ENCODE results near the gene SLC12A8. TPM values are rescaled to one million over a fixed set of nuclear protein-coding genes. Genes with fewer than 3 reads are reported as not detected.

The SLC12A8 gene
- total and polyA plus RNA-seq, 10 of the 15 experiments (the other 5 are each of a cell fraction or from before 2014, with no cell fraction given), result 2.5 to 71.6 (median 50.1) TPM

GRCh38 chr3:125087768-125088391 is 124.7 kb downstream of the SLC12A8 start:
- peaks cover 2% of the 10 kb centered on the region; the same call in 2 of the 3 replicates for H3K9me3 ChIP-seq (replicated peaks; ENCODE audit: control insufficient read depth, insufficient read depth, low read length)
- no peak overlapping the region for H3K27ac ChIP-seq (ENCODE audit: control insufficient read depth, insufficient read depth)
- WGBS (ENCODE audit: insufficient coverage, insufficient replicate concordance, low lambda C conversion rate, missing lambda C conversion rate), result 75% methylated on average over 6 of the region's 6 CpGs
- H3K4me3 ChIP-seq, result no peak overlapping the region
- in situ Hi-C loops (cut with MboI) (no loop called here), intact Hi-C loops (cut with micrococcal nuclease; ENCODE audit: unreplicated experiment) (no loop called here)
- H3K36me3 ChIP-seq (ENCODE audit: control insufficient read depth in 2 of 2, insufficient read depth in 2 of 2, low read length in 1 of 2), result peaks cover 3 to 29% of the 10 kb centered on the region in 2 experiments
- H3K27me3 ChIP-seq (replicated peaks in 1 of 2; ENCODE audit: control insufficient read depth in 2 of 2, insufficient read depth in 2 of 2, low read length in 1 of 2), result no peaks in the 10 kb centered on the region
- SMC1A ChIA-PET (ENCODE audit: uncharacterized antibody, unreplicated experiment), result no interaction called here
- H3K4me2 ChIP-seq (ENCODE audit: control insufficient read depth, insufficient read depth), result no peak overlapping the region
- H3K4me1 ChIP-seq (ENCODE audit: control insufficient read depth, insufficient read depth, low read length), result no peaks in the 10 kb centered on the region
- H3K79me2 ChIP-seq (ENCODE audit: control insufficient read depth, insufficient read depth, low read length), result peaks cover 3% of the 10 kb centered on the region
- POLR2A ChIA-PET, result no interaction called here
- H3K9ac ChIP-seq (ENCODE audit: control insufficient read depth, insufficient read depth, low read length), result no peak overlapping the region
- TF ChIP-seq POLR2AphosphoS5 (IDR thresholded peaks at IDR 0.05; ENCODE audit: low read length) (no peak), BACH1 (IDR thresholded peaks at IDR 0.05; ENCODE audit: borderline replicate concordance) (no peak), SMAD1 (IDR thresholded peaks at IDR 0.05; ENCODE audit: low read depth, partially characterized antibody) (no peak), ZNF687 (IDR thresholded peaks at IDR 0.05) (no peak)
- TF ChIP-seq, protein P1, sequence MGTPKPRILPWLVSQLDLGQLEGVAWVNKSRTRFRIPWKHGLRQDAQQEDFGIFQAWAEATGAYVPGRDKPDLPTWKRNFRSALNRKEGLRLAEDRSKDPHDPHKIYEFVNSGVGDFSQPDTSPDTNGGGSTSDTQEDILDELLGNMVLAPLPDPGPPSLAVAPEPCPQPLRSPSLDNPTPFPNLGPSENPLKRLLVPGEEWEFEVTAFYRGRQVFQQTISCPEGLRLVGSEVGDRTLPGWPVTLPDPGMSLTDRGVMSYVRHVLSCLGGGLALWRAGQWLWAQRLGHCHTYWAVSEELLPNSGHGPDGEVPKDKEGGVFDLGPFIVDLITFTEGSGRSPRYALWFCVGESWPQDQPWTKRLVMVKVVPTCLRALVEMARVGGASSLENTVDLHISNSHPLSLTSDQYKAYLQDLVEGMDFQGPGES (IDR thresholded peaks at IDR 0.05), result no peak
- no TSS peak for BruUV-seq (replicated peaks)
- DNase-seq (ENCODE audit: low read depth, low spot score) (no peak), ATAC-seq (no peak), FAIRE-seq (no peak)
- RAD21 ChIA-PET (ENCODE audit: unreplicated experiment), result no interaction called here
- H4K20me1 ChIP-seq (ENCODE audit: control insufficient read depth, insufficient read depth), result no peaks in the 10 kb centered on the region
- CTCF ChIA-PET, result no interaction called here
- no peak overlapping the region for H2AFZ ChIP-seq (ENCODE audit: control insufficient read depth, low read depth, low read length)
